Caco-2 (cell line): Measurements from ENCODE around the gene LCAT. TPM values are rescaled to one million over a fixed set of nuclear protein-coding genes. Genes with fewer than 3 reads are reported as not detected.

Source experiments
- BruUV-seq: library from RNA; stranded (reverse); fragments of 400-500 nt; replicated peaks from 2 replicates; lab custom pipeline; 2021; lab: Mats Ljungman, UMichigan
- CTCF ChIA-PET: fragments of 300-600 bp; sonication (Branson Sonifier 250); formaldehyde crosslinking; loops from one replicate; lab custom pipeline; 2022; ENCODE audit warnings: antibody characterized with exemption; lab: Charles Lee
- POLR2A ChIA-PET: fragments of 300-600 bp; sonication (Branson Sonifier 250); formaldehyde crosslinking; loops from one replicate; lab custom pipeline; 2022; ENCODE audit warnings: antibody characterized with exemption; lab: Charles Lee
- DNase-seq, 2 experiments: peaks; one replicate each; pipeline versions ENCODE4 v3.0.0 to v3.0.0-alpha.2; 2020 to 2022
- H3K27me3 ChIP-seq: replicated peaks from 2 replicates; pipeline ENCODE4 v1.6.0; 2011; ENCODE audit warnings: low read length; ENCODE audit not compliant: control insufficient read depth, insufficient read depth
- H3K36me3 ChIP-seq: 2 replicates; pipeline ENCODE4 v1.5.1; 2011; ENCODE audit warnings: low read length; ENCODE audit not compliant: control insufficient read depth, insufficient read depth
- H3K4me1 ChIP-seq: fragments of 250-450 bp; sonication (Bioruptor Pico); 2 replicates; pipeline ENCODE4 v1.5.1; 2020; ENCODE audit warnings: mild to moderate bottlenecking
- H3K4me3 ChIP-seq: 2 replicates; pipeline ENCODE4 v1.5.1; 2011; ENCODE audit warnings: low read depth, mild to moderate bottlenecking, control low read depth, low read length
- H3K9me3 ChIP-seq: fragments of 250-450 bp; sonication (Bioruptor Pico); 2 replicates; pipeline ENCODE4 v1.5.1; 2020; ENCODE audit warnings: mild to moderate bottlenecking, moderate library complexity
- H3K27ac Mint-ChIP-seq: one replicate; pipeline ENCODE4 v1.8.0; 2022; ENCODE audit warnings: mixed read lengths; ENCODE audit not compliant: unreplicated experiment
- H3K27me3 Mint-ChIP-seq: one replicate; pipeline ENCODE4 v1.8.0; 2022; ENCODE audit warnings: mixed read lengths; ENCODE audit not compliant: insufficient read depth, unreplicated experiment
- H3K36me3 Mint-ChIP-seq: one replicate; pipeline ENCODE4 v1.8.0; 2022; ENCODE audit warnings: mild to moderate bottlenecking, mixed read lengths; ENCODE audit not compliant: insufficient read depth, unreplicated experiment
- H3K4me1 Mint-ChIP-seq: one replicate; pipeline ENCODE4 v1.8.0; 2022; ENCODE audit warnings: low read depth, mixed read lengths; ENCODE audit not compliant: unreplicated experiment
- H3K4me3 Mint-ChIP-seq: one replicate; pipeline ENCODE4 v1.8.0; 2022; ENCODE audit warnings: mild to moderate bottlenecking, moderate library complexity, mixed read lengths; ENCODE audit not compliant: unreplicated experiment
- H3K9me3 Mint-ChIP-seq: one replicate; pipeline ENCODE4 v1.8.0; 2022; ENCODE audit warnings: mixed read lengths; ENCODE audit not compliant: unreplicated experiment
- intact Hi-C: fragments of 100-400 bp; cut with micrococcal nuclease; formaldehyde crosslinking; loops from one replicate; pipeline ENCODE4 v1.10.0; 2022; ENCODE audit not compliant: unreplicated experiment
- total RNA-seq: library from RNA; stranded (reverse); gene quantifications from 2 replicates; pipeline ENCODE4 v1.2.3, GENCODE V29; 2022
- TF ChIP-seq, protein P1 (sequence below), 2 experiments: fragments of 200-600 bp in 1 of 2; IDR thresholded peaks; 1 replicate in 1 of 2; 2 replicates in 1 of 2; pipeline versions ENCODE4 v1.5.1 to v1.8.0; 2011 to 2022; ENCODE audit warnings: antibody characterized with exemption in 1 of 2, control low read depth in 1 of 2, inconsistent platforms in 1 of 2, low read depth in 1 of 2, low read length in 1 of 2, mild to moderate bottlenecking in 1 of 2, moderate library complexity in 1 of 2; ENCODE audit not compliant: insufficient read depth in 1 of 2, severe bottlenecking in 1 of 2, unreplicated experiment in 1 of 2

The LCAT gene
- total RNA-seq, 1 experiment from 2014 or later: 33.3 TPM

DNA sequence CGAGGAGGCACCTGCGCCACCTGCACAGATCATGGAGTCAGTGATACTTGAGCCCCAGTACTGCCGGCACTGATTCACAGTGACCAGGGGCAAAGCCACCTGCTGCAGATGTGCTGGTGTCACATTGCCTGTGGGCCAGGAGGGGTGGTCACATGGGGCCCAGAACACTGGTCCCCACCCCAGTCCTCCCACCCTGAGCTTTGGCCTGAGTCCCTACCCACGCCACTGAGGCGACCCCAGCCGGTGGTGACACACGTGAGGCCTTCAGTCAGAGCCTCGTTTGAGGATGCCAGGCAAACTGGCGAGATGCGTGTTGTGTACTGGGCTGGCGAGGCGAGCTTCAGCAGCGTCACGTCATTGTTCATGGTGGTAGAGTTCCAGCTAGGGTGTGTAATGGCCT lies 13.7 kb downstream of the LCAT start:
- H3K4me1 Mint-ChIP-seq: peaks cover 16% of the 10 kb centered on the region
- intact Hi-C loops: loop anchor here (10.0 kb wide), 1 partner anchor 405 kb away; the partner anchor contains the start of gene RIPOR1
- no peaks in the 10 kb centered on the region for H3K27me3 Mint-ChIP-seq
- POLR2A ChIA-PET: no interaction called here
- no peak overlapping the region for H3K4me3 Mint-ChIP-seq
- H3K4me3 ChIP-seq: no peak overlapping the region
- DNase-seq: no peak
- peaks cover 8% of the 10 kb centered on the region for H3K36me3 ChIP-seq
- no TSS peak for BruUV-seq
- no peak overlapping the region for H3K27ac Mint-ChIP-seq
- peaks cover 11% of the 10 kb centered on the region for H3K4me1 ChIP-seq
- CTCF ChIA-PET: interaction anchor here (0.9 to 2.3 kb wide), 3 partner anchors 47 to 114 kb away, joined by 3 to 11 read pairs (median 9); no protein-coding TSS in a partner anchor
- H3K9me3 Mint-ChIP-seq: no peaks in the 10 kb centered on the region
- no peaks in the 10 kb centered on the region for H3K9me3 ChIP-seq
- TF ChIP-seq, protein P1, sequence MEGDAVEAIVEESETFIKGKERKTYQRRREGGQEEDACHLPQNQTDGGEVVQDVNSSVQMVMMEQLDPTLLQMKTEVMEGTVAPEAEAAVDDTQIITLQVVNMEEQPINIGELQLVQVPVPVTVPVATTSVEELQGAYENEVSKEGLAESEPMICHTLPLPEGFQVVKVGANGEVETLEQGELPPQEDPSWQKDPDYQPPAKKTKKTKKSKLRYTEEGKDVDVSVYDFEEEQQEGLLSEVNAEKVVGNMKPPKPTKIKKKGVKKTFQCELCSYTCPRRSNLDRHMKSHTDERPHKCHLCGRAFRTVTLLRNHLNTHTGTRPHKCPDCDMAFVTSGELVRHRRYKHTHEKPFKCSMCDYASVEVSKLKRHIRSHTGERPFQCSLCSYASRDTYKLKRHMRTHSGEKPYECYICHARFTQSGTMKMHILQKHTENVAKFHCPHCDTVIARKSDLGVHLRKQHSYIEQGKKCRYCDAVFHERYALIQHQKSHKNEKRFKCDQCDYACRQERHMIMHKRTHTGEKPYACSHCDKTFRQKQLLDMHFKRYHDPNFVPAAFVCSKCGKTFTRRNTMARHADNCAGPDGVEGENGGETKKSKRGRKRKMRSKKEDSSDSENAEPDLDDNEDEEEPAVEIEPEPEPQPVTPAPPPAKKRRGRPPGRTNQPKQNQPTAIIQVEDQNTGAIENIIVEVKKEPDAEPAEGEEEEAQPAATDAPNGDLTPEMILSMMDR (IDR thresholded peaks at IDR 0.05; ENCODE audit: insufficient read depth in 1 of 2, low read depth in 1 of 2, low read length in 1 of 2, severe bottlenecking in 1 of 2, unreplicated experiment in 1 of 2): no peak
- no peaks in the 10 kb centered on the region for H3K27me3 ChIP-seq
- peaks cover 40% of the 10 kb centered on the region for H3K36me3 Mint-ChIP-seq

DNA sequence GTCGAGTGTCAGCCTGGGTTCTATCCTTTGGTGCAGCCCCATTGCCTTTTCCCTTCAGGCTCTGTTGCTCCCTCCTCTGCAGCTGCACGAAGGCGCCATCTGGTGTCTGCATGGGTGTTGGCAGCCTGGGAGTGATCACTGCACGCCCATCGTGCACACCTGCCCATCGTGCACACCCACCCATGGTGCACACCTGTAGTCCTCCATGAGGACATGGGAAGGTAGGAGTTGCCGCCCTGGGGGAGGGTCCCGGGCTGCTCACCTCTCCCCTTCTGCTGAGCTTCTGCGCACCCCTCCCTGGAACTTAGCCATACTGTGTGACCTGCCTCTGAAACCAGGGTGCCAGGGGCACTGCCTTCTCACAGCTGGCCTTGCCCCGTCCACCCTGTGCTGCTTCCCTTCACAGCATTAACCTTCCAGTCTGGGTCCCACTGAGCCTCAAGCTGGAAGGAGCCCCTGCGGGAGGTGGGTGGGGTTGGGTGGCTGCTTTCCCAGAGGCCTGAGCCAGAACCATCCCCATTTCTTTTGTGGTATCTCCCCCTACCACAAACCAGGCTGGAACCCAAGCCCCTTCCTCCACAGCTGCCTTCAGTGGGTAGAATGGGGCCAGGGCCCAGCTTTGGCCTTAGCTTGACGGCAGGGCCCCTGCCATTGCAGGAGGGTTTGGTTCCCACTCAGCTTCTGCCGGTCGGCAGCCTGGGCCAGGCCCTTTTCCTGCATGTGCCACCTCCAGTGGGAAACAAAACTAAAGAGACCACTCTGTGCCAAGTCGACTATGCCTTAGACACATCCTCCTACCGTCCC lies 15.2 kb downstream of the LCAT start:
- Histone ChIP-seq H3K9me3 (no peaks in the 10 kb centered on the region), H3K4me3 (no peak overlapping the region), H3K27me3 (no peaks in the 10 kb centered on the region), H3K4me1 (peaks cover under 1% of the 10 kb centered on the region; the same call in 1 of the 2 replicates), H3K36me3 (peaks cover 8% of the 10 kb centered on the region)
- ChIA-PET CTCF (interaction anchor here (0.8 to 2.3 kb wide), 3 partner anchors 13 to 112 kb away, joined by 3 to 9 read pairs (median 3); no protein-coding TSS in a partner anchor), POLR2A (no interaction called here)
- peak; percentile 85 to 88 for DNase-seq
- no peak overlapping the region for H3K4me3 Mint-ChIP-seq
- peaks cover 1% of the 10 kb centered on the region for H3K4me1 Mint-ChIP-seq
- H3K27me3 Mint-ChIP-seq: no peaks in the 10 kb centered on the region
- no peaks in the 10 kb centered on the region for H3K9me3 Mint-ChIP-seq
- TSS peak; percentile 14 for BruUV-seq
- no peak overlapping the region for H3K27ac Mint-ChIP-seq
- TF ChIP-seq, protein P1 (IDR thresholded peaks at IDR 0.05; ENCODE audit: insufficient read depth in 1 of 2, low read depth in 1 of 2, low read length in 1 of 2, severe bottlenecking in 1 of 2, unreplicated experiment in 1 of 2): peak; percentile 82 to 98
- peaks cover 29% of the 10 kb centered on the region for H3K36me3 Mint-ChIP-seq
- intact Hi-C loops: loop anchor here (1.0 kb wide), 3 partner anchors 45 to 256 kb away; no protein-coding TSS in a partner anchor

DNA sequence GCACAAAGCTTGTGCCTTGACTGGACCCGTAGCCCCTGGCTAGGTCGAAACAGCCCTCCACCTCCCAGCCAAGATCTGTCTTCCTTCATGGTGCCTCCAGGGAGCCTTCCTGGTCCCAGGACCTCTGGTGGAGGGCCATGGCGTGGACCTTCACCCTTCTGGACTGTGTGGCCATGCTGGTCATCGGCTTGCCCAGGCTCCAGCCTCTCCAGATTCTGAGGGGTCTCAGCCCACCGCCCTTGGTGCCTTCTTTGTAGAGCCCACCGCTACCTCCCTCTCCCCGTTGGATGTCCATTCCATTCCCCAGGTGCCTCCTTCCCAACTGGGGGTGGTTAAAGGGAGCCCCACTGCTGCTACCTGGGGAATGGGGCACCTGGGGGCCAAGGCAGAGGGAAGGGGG lies 15.8 kb downstream of the LCAT start:
- Histone ChIP-seq H3K27me3 (no peaks in the 10 kb centered on the region), H3K4me3 (no peak overlapping the region), H3K36me3 (peaks cover 11% of the 10 kb centered on the region), H3K9me3 (no peaks in the 10 kb centered on the region), H3K4me1 (no peaks in the 10 kb centered on the region)
- Mint-ChIP-seq H3K36me3 (peaks cover 25% of the 10 kb centered on the region), H3K9me3 (no peaks in the 10 kb centered on the region), H3K27me3 (no peaks in the 10 kb centered on the region), H3K4me1 (no peaks in the 10 kb centered on the region), H3K27ac (no peak overlapping the region), H3K4me3 (no peak overlapping the region)
- no peak for DNase-seq
- CTCF ChIA-PET: interaction anchor here (0.8 to 2.3 kb wide), 3 partner anchors 14 to 111 kb away, joined by 3 to 9 read pairs (median 3); no protein-coding TSS in a partner anchor
- POLR2A ChIA-PET: no interaction called here
- intact Hi-C loops: loop anchor here (1.0 kb wide), 3 partner anchors 45 to 256 kb away; no protein-coding TSS in a partner anchor
- TF ChIP-seq, protein P1 (IDR thresholded peaks at IDR 0.05; ENCODE audit: insufficient read depth in 1 of 2, low read depth in 1 of 2, low read length in 1 of 2, severe bottlenecking in 1 of 2, unreplicated experiment in 1 of 2): no peak
- BruUV-seq: no TSS peak
